Measurements from ENCODE around the gene ENKD1.

The ENKD1 gene

GRCh38 chr16:67664871-67665270, 1.7 kb downstream of the ENKD1 start:
- in situ Hi-C loops (cut with MboI; ENCODE audit: low sequenced_read_pairs) = loop anchor here (5.0 kb wide), 1 partner anchor 262 kb away; no protein-coding TSS in a partner anchor
- no peak for DNase-seq (ENCODE audit: low spot score in 2 of 2)
- Histone ChIP-seq H3K27me3 (ENCODE audit: low read depth) (no peaks in the 10 kb centered on the region), H3K36me3 (replicated peaks) (peaks cover 10% of the 10 kb centered on the region), H3K4me3 (no peak overlapping the region), H3K9me3 (no peaks in the 10 kb centered on the region), H3K4me1 (peaks cover 23% of the 10 kb centered on the region)

DNA sequence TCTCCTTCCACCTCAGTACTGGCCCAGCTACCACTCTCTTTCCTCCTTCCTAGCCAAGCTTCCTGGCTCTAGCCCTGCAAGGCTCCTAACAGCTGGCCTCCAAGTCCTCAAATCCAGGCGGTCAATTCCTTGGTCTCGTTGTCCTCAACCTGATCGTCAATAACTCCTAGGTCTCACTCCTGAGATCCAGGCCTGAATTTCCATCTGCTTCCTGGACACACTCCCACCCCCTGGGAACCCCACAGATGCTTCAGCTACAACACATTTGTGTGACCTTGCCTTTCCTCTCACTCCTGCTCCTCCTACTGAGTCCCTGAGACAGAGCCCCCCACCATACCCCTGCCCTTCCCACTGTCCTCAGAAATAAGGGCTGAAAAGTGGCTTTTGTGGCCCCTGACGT, 2.3 kb downstream of the ENKD1 start:
- Histone ChIP-seq H3K4me3 (no peak overlapping the region), H3K4me1 (peaks cover 23% of the 10 kb centered on the region), H3K9me3 (no peaks in the 10 kb centered on the region), H3K27me3 (ENCODE audit: low read depth) (no peaks in the 10 kb centered on the region), H3K36me3 (replicated peaks) (peaks cover 12% of the 10 kb centered on the region)
- no peak for DNase-seq (ENCODE audit: low spot score in 2 of 2)
- in situ Hi-C loops (cut with MboI; ENCODE audit: low sequenced_read_pairs) = no loop called here

- Histone ChIP-seq H3K9me3 (no peaks in the 10 kb centered on the region), H3K27me3 (ENCODE audit: low read depth) (no peaks in the 10 kb centered on the region), H3K4me1 (peaks cover 27% of the 10 kb centered on the region), H3K4me3 (no peak overlapping the region), H3K36me3 (replicated peaks) (peaks cover 13% of the 10 kb centered on the region)
- DNase-seq (ENCODE audit: low spot score in 2 of 2) = no peak
- in situ Hi-C loops (cut with MboI; ENCODE audit: low sequenced_read_pairs) = no loop called here
Observed at GRCh38 chr16:67663877-67664222, 2.7 kb downstream of the ENKD1 start.

- Histone ChIP-seq H3K27me3 (ENCODE audit: low read depth) (no peaks in the 10 kb centered on the region), H3K4me3 (no peak overlapping the region), H3K9me3 (no peaks in the 10 kb centered on the region), H3K4me1 (peaks cover 27% of the 10 kb centered on the region), H3K36me3 (replicated peaks) (peaks cover 19% of the 10 kb centered on the region)
- in situ Hi-C loops (cut with MboI; ENCODE audit: low sequenced_read_pairs) = no loop called here
- DNase-seq (ENCODE audit: low spot score in 2 of 2) = peak in 1 of 2 experiments; percentile 68
Observed at GRCh38 chr16:67663151-67663876, 3.2 kb downstream of the ENKD1 start.

DNA sequence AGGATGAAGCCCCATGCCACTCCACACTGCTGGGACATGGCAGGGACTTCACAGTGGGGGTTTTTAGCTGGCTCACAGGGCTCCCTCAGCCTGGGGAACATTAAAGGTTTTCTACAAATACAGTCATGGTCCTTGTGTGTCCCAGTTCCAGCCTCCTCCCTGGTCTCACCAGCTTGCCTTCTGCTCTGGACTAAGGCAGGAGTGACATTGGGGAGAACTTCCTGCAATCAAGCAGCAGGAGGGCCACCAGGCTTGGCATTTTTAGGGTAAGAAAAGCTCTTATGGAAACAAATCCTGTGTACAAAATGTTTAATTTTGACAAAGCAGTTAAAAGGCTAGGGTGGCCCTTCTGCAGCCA, 3.9 kb downstream of the ENKD1 start:
- Histone ChIP-seq H3K4me1 (peaks cover 20% of the 10 kb centered on the region), H3K27me3 (ENCODE audit: low read depth) (no peaks in the 10 kb centered on the region), H3K9me3 (no peaks in the 10 kb centered on the region), H3K4me3 (no peak overlapping the region), H3K36me3 (replicated peaks) (peaks cover 25% of the 10 kb centered on the region)
- DNase-seq (ENCODE audit: low spot score in 2 of 2) = no peak
- in situ Hi-C loops (cut with MboI; ENCODE audit: low sequenced_read_pairs) = no loop called here

DNA sequence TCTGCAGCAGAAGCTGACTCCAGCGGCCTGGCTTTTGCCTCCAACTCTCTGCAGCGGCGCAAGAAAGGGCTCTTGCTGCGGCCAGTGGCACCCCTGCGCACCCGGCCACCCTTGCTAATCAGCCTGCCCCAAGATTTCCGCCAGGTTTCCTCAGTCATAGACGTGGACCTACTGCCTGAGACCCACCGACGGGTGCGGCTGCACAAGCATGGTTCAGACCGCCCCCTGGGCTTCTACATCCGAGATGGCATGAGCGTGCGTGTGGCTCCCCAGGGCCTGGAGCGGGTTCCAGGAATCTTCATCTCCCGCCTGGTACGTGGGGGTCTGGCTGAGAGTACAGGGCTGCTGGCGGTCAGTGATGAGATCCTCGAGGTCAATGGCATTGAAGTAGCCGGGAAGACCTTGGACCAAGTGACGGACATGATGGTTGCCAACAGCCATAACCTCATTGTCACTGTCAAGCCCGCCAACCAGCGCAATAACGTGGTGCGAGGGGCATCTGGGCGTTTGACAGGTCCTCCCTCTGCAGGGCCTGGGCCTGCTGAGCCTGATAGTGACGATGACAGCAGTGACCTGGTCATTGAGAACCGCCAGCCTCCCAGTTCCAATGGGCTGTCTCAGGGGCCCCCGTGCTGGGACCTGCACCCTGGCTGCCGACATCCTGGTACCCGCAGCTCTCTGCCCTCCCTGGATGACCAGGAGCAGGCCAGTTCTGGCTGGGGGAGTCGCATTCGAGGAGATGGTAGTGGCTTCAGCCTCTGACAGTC, 4.5 kb downstream of the ENKD1 start:
- H3K36me3 ChIP-seq (replicated peaks) = peaks cover 28% of the 10 kb centered on the region
- H3K4me3 ChIP-seq = no peak overlapping the region
- H3K4me1 ChIP-seq = peaks cover 14% of the 10 kb centered on the region
- in situ Hi-C loops (cut with MboI; ENCODE audit: low sequenced_read_pairs) = no loop called here
- H3K9me3 ChIP-seq = no peaks in the 10 kb centered on the region
- no peak for DNase-seq (ENCODE audit: low spot score in 2 of 2)
- no peaks in the 10 kb centered on the region for H3K27me3 ChIP-seq (ENCODE audit: low read depth)

- H3K27me3 ChIP-seq (ENCODE audit: low read depth) = no peaks in the 10 kb centered on the region
- no peaks in the 10 kb centered on the region for H3K9me3 ChIP-seq
- in situ Hi-C loops (cut with MboI; ENCODE audit: low sequenced_read_pairs) = no loop called here
- H3K4me1 ChIP-seq = peaks cover 11% of the 10 kb centered on the region
- peaks cover 37% of the 10 kb centered on the region for H3K36me3 ChIP-seq (replicated peaks)
- peak overlapping the region; percentile 99 for H3K4me3 ChIP-seq
- DNase-seq (ENCODE audit: low spot score in 2 of 2) = no peak
Observed at GRCh38 chr16:67661101-67661761, 5.3 kb downstream of the ENKD1 start.

- DNase-seq (ENCODE audit: low spot score in 2 of 2) = peak; percentile 92 to 97
- in situ Hi-C loops (cut with MboI; ENCODE audit: low sequenced_read_pairs) = no loop called here
- Histone ChIP-seq H3K9me3 (no peaks in the 10 kb centered on the region), H3K4me3 (peak within 1 kb of the TSS; percentile 99), H3K4me1 (peaks cover 7% of the 10 kb centered on the region), H3K27me3 (ENCODE audit: low read depth) (no peaks in the 10 kb centered on the region), H3K36me3 (replicated peaks) (peaks cover 41% of the 10 kb centered on the region)
Observed at GRCh38 chr16:67660564-67661028, 6.0 kb downstream of the ENKD1 start, which contains the start of gene PARD6A. Gene PARD6A, plus strand, starts transcription at chr16:67660960. Its CDS starts 79 bp downstream, at chr16:67661039.

DNA sequence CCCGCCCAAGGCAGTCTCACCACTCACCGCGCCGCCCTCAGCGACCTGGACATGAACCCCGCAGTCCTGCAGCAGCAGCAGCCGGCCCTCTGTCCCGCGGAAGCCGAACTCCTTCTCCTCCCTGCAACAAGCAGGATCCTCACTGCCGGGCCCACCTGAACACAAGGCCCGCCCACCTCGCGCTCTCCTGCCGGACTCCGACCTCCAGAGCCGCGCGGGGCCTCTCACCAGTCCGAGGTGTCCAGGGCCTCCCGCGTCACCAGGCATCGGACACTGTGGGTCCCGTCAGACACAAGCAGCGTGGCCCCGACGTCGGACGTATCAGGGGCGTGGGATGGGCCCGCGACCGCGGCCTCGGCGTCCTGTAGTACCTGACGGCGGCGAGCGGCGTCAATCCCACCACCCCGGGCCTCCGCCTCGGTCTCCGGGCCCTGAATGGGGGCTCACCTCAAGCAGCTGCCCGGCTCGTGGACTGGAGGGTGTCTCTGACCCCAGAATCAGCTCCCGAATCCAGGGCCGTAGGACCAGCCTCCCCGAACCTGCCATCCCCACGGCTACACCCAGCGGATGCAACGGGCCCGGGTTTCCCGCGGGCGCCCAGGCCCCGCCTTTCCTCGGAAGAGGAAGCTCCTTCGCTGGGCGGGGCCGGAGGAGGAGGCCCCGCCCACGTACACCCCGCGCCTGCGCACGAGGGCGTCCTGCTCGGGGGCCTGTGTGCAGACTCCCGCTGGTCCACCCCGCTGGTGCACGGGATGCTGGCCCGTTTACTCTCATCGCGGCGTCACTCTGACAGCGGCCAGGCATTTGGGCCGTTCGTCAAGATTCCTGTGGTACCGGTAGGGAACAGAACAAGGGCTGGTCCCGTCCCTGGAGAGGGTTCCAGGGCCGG, 6.6 kb downstream of the ENKD1 start, which contains the start of gene ACD:
TSS of gene ACD (minus strand) at position 586 of the 889 bp plus-strand sequence. CDS start at position 546, 40 bp downstream.
- in situ Hi-C loops (cut with MboI; ENCODE audit: low sequenced_read_pairs) = no loop called here
- Histone ChIP-seq H3K9me3 (no peaks in the 10 kb centered on the region), H3K4me3 (peak within 1 kb of the TSS; percentile 99), H3K4me1 (peaks cover 4% of the 10 kb centered on the region), H3K27me3 (ENCODE audit: low read depth) (no peaks in the 10 kb centered on the region), H3K36me3 (replicated peaks) (peaks cover 42% of the 10 kb centered on the region)
- DNase-seq (ENCODE audit: low spot score in 2 of 2) = peak; percentile 77 to 92

- Histone ChIP-seq H3K9me3 (no peaks in the 10 kb centered on the region), H3K27me3 (ENCODE audit: low read depth) (no peaks in the 10 kb centered on the region), H3K4me3 (peak overlapping the region; percentile 99), H3K4me1 (peaks cover 4% of the 10 kb centered on the region), H3K36me3 (replicated peaks) (peaks cover 46% of the 10 kb centered on the region)
- DNase-seq (ENCODE audit: low spot score in 2 of 2) = no peak
- in situ Hi-C loops (cut with MboI; ENCODE audit: low sequenced_read_pairs) = no loop called here
Observed at GRCh38 chr16:67658849-67659674, 7.5 kb downstream of the ENKD1 start.

DNA sequence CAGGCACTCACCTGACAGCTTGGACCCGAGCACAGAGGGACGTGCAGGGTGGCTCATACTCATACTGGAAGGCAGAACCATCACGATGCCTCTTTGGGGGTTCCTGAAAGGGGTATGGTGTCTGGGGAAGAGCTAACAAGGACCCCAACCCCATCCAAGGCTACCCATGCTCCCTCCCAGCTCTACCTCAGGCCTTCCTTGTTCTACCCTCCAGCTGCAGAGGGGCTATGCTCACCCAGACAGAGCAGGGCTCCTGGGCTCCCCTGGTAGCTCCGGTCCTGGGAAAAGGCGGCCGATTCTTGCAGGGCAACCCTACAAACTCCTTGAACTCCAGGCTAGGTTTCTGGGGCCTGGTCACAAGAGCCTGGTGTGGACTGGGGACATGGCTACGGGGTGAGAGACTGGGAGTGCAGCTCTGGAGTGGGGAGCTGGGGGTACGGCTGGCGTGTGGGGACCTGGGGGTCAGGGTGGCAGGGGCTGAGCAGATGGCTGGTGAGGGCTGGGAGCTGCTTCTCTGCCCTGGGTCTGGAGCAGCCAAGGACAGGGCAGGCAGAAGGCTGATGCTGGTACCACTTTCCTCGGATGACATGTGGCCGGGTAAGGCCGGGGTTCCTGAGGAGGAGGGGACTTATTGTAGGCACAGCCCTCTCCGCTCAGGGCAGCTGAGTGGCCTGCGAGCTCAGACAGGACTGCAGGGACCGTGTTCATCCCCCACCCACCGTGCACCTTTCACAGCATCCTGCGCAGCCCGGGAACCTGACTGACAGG, 8.6 kb downstream of the ENKD1 start:
- Histone ChIP-seq H3K4me3 (no peak overlapping the region), H3K4me1 (peaks cover 4% of the 10 kb centered on the region), H3K9me3 (no peaks in the 10 kb centered on the region), H3K27me3 (ENCODE audit: low read depth) (no peaks in the 10 kb centered on the region), H3K36me3 (replicated peaks) (peaks cover 40% of the 10 kb centered on the region)
- no peak for DNase-seq (ENCODE audit: low spot score in 2 of 2)
- in situ Hi-C loops (cut with MboI; ENCODE audit: low sequenced_read_pairs) = no loop called here

GRCh38 chr16:67657017-67657608, 9.4 kb downstream of the ENKD1 start:
- Histone ChIP-seq H3K4me3 (no peak overlapping the region), H3K36me3 (replicated peaks) (peaks cover 43% of the 10 kb centered on the region), H3K9me3 (no peaks in the 10 kb centered on the region), H3K4me1 (peaks cover 4% of the 10 kb centered on the region), H3K27me3 (ENCODE audit: low read depth) (no peaks in the 10 kb centered on the region)
- no peak for DNase-seq (ENCODE audit: low spot score in 2 of 2)
- in situ Hi-C loops (cut with MboI; ENCODE audit: low sequenced_read_pairs) = no loop called here

Data from HAP-1 (cell line).